OCI-M1 (cell line): ENCODE data around the gene MLXIP.
A peak's percentile ranks its signal among the peaks of the same experiment; 100 is the strongest.

Source experiments
- DNase-seq: peaks from one replicate; lab custom pipeline; 2025; lab: John Stamatoyannopoulos, UW

Gene MLXIP

GRCh38 chr12:122185494-122186082, 107.0 kb downstream of the MLXIP start:
- no peak for DNase-seq

DNA sequence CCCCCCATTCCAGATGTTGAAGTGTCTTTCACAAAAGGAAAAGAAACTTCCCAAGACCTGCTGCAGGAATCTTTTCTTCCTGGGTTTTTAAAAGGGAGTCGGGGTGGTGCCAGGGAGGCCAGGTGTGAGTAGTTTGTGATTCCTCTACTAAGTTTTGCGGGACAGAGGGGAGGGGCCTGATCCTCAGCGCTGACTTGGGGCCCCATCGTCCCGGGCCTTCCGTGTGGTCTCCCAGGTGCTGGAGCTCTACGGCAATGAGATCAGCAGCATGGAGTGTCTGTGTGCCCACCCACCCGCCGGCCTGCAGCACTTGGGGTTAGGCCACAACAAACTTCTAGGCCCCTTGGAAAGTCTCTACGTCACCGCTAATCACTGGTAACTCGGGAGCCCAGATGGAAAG, 108.9 kb downstream of the MLXIP start:
- no peak for DNase-seq

GRCh38 chr12:122189626-122190475, 111.3 kb downstream of the MLXIP start:
- DNase-seq = no peak

DNA sequence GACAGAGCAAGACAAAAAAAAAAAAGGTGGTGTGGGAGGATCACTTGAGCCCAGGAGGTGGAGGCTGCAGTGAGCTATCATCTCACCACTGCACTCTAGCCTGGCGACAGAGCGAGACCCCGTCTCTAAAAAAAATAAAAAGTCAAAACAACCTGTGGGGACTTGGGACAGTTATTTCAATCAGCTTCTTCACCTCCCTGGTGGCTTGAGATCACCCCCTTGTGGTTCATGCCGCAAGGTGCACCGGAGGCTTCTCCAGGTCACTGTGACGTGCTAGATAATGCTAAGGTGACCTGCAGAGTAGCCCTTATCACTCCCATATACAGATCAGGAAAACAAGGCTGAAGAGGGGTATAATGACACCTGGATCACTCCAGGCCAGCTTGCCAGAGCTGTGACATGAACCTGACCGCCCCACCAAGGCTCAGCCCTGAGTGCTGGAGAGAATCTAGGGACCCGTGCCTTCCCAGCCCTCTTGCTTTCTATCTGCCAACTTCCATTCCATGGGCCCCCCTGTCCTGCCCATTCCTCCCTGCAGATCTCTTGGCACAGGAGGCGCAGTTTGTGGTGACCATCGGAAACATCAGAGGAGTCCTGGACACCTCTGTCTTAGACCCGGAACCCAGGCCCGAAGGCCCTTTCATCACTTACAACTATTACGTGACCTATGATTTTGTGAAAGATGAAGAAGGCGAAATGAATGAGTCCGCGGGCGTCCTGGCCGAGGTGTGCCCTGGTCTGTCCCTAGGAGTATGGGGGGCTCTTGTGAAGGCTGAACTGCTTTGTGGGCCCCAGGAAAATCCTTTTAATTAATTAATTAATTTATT, 112.5 kb downstream of the MLXIP start:
- peak; percentile 86 for DNase-seq

DNA sequence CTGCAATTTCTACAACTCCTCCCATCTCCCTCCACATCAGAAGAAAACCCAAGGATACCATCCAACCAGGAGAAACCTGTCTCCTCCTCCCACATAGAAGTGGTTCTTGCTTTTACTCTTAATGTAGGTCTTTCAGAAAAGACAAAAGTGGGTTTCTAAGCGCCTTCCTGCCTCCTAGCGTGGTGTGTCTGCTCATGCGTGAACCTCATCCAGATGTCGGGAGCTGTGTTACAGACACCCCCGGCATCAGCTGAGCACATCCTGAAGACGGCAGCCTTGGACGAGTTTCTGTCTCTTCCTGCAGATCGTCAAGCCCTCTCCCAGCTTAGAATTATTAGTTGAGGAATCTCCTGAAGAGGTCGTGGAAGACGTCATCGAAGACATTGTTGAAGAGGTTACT, 113.9 kb downstream of the MLXIP start:
- DNase-seq = no peak

DNA sequence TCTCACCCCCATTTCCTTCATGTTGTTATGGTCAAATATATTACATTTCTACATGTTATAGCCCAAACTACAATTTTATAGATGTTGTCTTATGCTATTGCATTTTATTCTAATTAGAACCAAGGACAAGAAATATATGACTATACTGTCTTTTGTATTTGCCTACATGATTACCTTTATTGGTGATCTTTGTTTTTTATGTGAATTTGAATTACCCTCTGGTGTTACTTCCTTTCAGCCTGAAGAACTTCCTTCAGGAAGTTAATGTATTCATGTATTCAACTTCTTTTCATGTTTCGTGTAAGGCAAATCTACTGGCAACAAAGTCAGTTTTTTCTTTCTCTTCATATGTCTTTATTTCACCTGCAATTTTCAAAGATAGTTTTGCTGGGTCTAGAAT, 116.2 kb downstream of the MLXIP start:
- DNase-seq = no peak

DNA sequence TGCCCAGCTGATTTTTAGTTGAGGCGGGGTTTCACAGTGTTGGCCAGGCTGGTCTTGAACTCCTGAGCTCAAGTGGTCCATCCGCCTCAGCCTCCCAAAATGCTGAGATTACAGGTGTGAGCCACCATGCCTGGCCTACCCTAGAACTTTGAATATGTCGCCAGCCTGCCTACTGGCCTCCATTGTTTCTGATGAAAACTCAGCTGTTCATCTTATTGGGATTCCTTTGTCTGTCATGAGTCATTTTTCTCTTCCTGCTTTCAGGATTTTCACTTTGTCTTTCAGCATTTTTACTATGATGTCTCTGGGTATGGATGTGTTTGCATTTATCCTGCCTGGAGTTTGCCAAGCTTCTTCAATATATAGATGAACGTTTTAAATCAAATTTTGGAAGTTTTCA, 116.8 kb downstream of the MLXIP start:
- DNase-seq = no peak
